ENCODE results near the gene PARP2. TPM values are rescaled to one million over a fixed set of nuclear protein-coding genes. Genes with fewer than 3 reads are reported as not detected.
"Not testable (repeated sequence)": the region's sequence is repeated elsewhere in the genome, so short reads cannot be mapped to it uniquely, and the experiment has no call there.

PARP2 gene
- 6.0 and 13.7 TPM in 2 replicates for total RNA-seq (2014; rRNA removed; shearing (Covaris generic); ENCODE audit: low replicate concordance)

GRCh38 chr14:20343092-20343861 is at the start of gene PARP2:
PARP2 (plus strand) TSS chr14:20343635; CDS start chr14:20343642, 7 bp downstream.
- in situ Hi-C loops (cut with HindIII; ENCODE audit: low pct_unique_long_range_greater_than_20kb, low sequenced_read_pairs) = no loop called here
- DNase-seq (ENCODE audit: low read depth) = peak; percentile 100

- in situ Hi-C loops (cut with HindIII; ENCODE audit: low pct_unique_long_range_greater_than_20kb, low sequenced_read_pairs) = no loop called here
Measured at GRCh38 chr14:20294636-20295035, 48.8 kb upstream of the PARP2 start.

GRCh38 chr14:20295067-20295466 is 48.4 kb upstream of the PARP2 start:
- DNase-seq (ENCODE audit: low read depth) = peak; percentile 30
- in situ Hi-C loops (cut with HindIII; ENCODE audit: low pct_unique_long_range_greater_than_20kb, low sequenced_read_pairs) = no loop called here

More at GRCh38 chr14:20294636-20295035, 48.8 kb upstream of the PARP2 start:
- no peak for DNase-seq (ENCODE audit: low read depth)

- DNase-seq (ENCODE audit: low read depth) = no peak
- in situ Hi-C loops (cut with HindIII; ENCODE audit: low pct_unique_long_range_greater_than_20kb, low sequenced_read_pairs) = no loop called here
Measured at GRCh38 chr14:20302042-20302755, 41.2 kb upstream of the PARP2 start.

GRCh38 chr14:20305265-20306078 is 38.0 kb upstream of the PARP2 start, which contains the start of gene TTC5:
TTC5 (minus strand) TSS chr14:20305951; CDS start chr14:20305937, 14 bp downstream.
- in situ Hi-C loops (cut with HindIII; ENCODE audit: low pct_unique_long_range_greater_than_20kb, low sequenced_read_pairs) = no loop called here
- peak; percentile 77 for DNase-seq (ENCODE audit: low read depth)

GRCh38 chr14:20306079-20306423 is 37.4 kb upstream of the PARP2 start:
- in situ Hi-C loops (cut with HindIII; ENCODE audit: low pct_unique_long_range_greater_than_20kb, low sequenced_read_pairs) = no loop called here
- DNase-seq (ENCODE audit: low read depth) = no peak

- DNase-seq (ENCODE audit: low read depth) = no peak
- in situ Hi-C loops (cut with HindIII; ENCODE audit: low pct_unique_long_range_greater_than_20kb, low sequenced_read_pairs) = no loop called here
Measured at GRCh38 chr14:20314026-20314425, 29.4 kb upstream of the PARP2 start.

GRCh38 chr14:20317720-20318119 is 25.7 kb upstream of the PARP2 start:
- no peak for DNase-seq (ENCODE audit: low read depth)
- in situ Hi-C loops (cut with HindIII; ENCODE audit: low pct_unique_long_range_greater_than_20kb, low sequenced_read_pairs) = no loop called here

- in situ Hi-C loops (cut with HindIII; ENCODE audit: low pct_unique_long_range_greater_than_20kb, low sequenced_read_pairs) = no loop called here
- DNase-seq (ENCODE audit: low read depth) = peak; percentile 41
Measured at GRCh38 chr14:20327005-20327869, 16.2 kb upstream of the PARP2 start.

- DNase-seq (ENCODE audit: low read depth) = no peak
- in situ Hi-C loops (cut with HindIII; ENCODE audit: low pct_unique_long_range_greater_than_20kb, low sequenced_read_pairs) = no loop called here
Measured at GRCh38 chr14:20328705-20329104, 14.7 kb upstream of the PARP2 start.

GRCh38 chr14:20329355-20329754 is 14.1 kb upstream of the PARP2 start:
- DNase-seq (ENCODE audit: low read depth) = no peak
- in situ Hi-C loops (cut with HindIII; ENCODE audit: low pct_unique_long_range_greater_than_20kb, low sequenced_read_pairs) = no loop called here

- in situ Hi-C loops (cut with HindIII; ENCODE audit: low pct_unique_long_range_greater_than_20kb, low sequenced_read_pairs) = no loop called here
- no peak for DNase-seq (ENCODE audit: low read depth)
Measured at GRCh38 chr14:20331053-20331613, 12.3 kb upstream of the PARP2 start.

GRCh38 chr14:20332431-20332787 is 11.0 kb upstream of the PARP2 start:
- no peak for DNase-seq (ENCODE audit: low read depth)
- in situ Hi-C loops (cut with HindIII; ENCODE audit: low pct_unique_long_range_greater_than_20kb, low sequenced_read_pairs) = no loop called here

- in situ Hi-C loops (cut with HindIII; ENCODE audit: low pct_unique_long_range_greater_than_20kb, low sequenced_read_pairs) = no loop called here
- peak; percentile 78 for DNase-seq (ENCODE audit: low read depth)
Measured at GRCh38 chr14:20332788-20333493, 10.5 kb upstream of the PARP2 start, which contains the start of gene CCNB1IP1. CCNB1IP1 (minus strand) TSS chr14:20333279; CDS start chr14:20316523, 16,756 bp downstream.

GRCh38 chr14:20333494-20333841 is 10.0 kb upstream of the PARP2 start:
- DNase-seq (ENCODE audit: low read depth) = no peak
- in situ Hi-C loops (cut with HindIII; ENCODE audit: low pct_unique_long_range_greater_than_20kb, low sequenced_read_pairs) = no loop called here

- in situ Hi-C loops (cut with HindIII; ENCODE audit: low pct_unique_long_range_greater_than_20kb, low sequenced_read_pairs) = no loop called here
- no peak for DNase-seq (ENCODE audit: low read depth)
Measured at GRCh38 chr14:20334017-20334416, 9.4 kb upstream of the PARP2 start.

- in situ Hi-C loops (cut with HindIII; ENCODE audit: low pct_unique_long_range_greater_than_20kb, low sequenced_read_pairs); DNase-seq (ENCODE audit: low read depth): not testable (repeated sequence)
Measured at GRCh38 chr14:20341032-20341431, 2.4 kb upstream of the PARP2 start.

All from Caki2 (cell line).